ENCODE data around the gene WHRN.
A peak's percentile ranks its signal among the peaks of the same experiment; 100 is the strongest.

DNA sequence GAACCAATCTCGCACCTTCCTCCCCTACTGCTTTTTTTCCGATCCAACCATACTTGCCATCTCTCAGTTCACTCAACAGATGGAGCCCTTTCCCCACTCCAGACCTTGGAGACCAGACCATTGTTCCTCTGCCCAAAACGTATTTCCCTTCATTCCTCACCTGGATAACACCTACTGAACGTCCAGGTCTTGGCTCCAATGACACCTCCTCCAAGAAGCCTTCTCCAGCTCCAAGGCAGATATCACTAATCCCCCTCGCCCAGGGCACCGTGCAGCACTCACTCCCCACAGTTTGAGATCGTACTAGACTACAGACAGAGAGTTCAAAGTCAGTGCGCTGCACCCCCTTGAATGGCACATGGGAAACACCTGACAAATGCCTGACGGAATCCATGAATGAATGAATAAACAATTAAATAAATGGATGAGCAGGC, 70.4 kb downstream of the WHRN start:
- TF ChIP-seq, protein P1, sequence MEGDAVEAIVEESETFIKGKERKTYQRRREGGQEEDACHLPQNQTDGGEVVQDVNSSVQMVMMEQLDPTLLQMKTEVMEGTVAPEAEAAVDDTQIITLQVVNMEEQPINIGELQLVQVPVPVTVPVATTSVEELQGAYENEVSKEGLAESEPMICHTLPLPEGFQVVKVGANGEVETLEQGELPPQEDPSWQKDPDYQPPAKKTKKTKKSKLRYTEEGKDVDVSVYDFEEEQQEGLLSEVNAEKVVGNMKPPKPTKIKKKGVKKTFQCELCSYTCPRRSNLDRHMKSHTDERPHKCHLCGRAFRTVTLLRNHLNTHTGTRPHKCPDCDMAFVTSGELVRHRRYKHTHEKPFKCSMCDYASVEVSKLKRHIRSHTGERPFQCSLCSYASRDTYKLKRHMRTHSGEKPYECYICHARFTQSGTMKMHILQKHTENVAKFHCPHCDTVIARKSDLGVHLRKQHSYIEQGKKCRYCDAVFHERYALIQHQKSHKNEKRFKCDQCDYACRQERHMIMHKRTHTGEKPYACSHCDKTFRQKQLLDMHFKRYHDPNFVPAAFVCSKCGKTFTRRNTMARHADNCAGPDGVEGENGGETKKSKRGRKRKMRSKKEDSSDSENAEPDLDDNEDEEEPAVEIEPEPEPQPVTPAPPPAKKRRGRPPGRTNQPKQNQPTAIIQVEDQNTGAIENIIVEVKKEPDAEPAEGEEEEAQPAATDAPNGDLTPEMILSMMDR (IDR thresholded peaks at IDR 0.05), result peak; percentile 68
- TF ChIP-seq EZH2 (IDR thresholded peaks at IDR 0.05) (no peak), EZH2phosphoT487 (IDR thresholded peaks at IDR 0.05) (no peak)
